GM19239 (cell line): ENCODE results near the gene FANCD2.
"Not testable (repeated sequence)": the region's sequence is repeated elsewhere in the genome, so short reads cannot be mapped to it uniquely, and the experiment has no call there.

ENCODE experiments used
- DNase-seq: peaks from one replicate; pipeline ENCODE4 v3.0.0; 2011; ENCODE audit warnings: low spot score; ENCODE audit not compliant: insufficient read length
- FAIRE-seq: peaks from 2 replicates; lab custom pipeline; 2011; peaks lifted over from hg19 to GRCh38; lab: Jason Lieb, UNC

The FANCD2 gene

GRCh38 chr3:10011631-10012030, 14.6 kb upstream of the FANCD2 start:
- DNase-seq: no peak
- FAIRE-seq: no peak

- no peak for DNase-seq
- no peak for FAIRE-seq
These were observed 14.1 kb upstream of the FANCD2 start for GRCh38 chr3:10012106-10012505.

DNA sequence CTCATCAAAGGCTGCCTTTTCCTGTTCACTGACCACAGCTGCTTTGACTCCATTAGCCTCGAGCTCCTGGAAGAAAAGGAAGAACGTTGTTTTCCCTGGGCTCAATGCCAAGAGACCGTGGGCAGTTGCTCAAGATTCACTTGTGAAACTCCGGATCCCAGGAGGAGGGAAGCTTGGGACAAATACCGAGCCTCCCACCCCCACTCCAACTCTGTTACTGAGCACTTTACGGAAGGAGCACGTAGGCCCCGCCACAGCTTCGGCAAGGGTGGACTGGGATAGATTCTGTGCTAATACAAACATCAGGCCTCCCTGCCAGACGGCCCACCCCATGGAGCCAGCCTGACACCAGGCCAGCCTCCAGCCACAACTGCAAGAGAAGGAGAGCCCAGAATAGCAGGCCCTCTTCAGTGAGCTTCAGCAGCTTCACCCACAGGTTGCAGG, 10.8 kb upstream of the FANCD2 start:
- FAIRE-seq (no peak), DNase-seq (no peak)

DNA sequence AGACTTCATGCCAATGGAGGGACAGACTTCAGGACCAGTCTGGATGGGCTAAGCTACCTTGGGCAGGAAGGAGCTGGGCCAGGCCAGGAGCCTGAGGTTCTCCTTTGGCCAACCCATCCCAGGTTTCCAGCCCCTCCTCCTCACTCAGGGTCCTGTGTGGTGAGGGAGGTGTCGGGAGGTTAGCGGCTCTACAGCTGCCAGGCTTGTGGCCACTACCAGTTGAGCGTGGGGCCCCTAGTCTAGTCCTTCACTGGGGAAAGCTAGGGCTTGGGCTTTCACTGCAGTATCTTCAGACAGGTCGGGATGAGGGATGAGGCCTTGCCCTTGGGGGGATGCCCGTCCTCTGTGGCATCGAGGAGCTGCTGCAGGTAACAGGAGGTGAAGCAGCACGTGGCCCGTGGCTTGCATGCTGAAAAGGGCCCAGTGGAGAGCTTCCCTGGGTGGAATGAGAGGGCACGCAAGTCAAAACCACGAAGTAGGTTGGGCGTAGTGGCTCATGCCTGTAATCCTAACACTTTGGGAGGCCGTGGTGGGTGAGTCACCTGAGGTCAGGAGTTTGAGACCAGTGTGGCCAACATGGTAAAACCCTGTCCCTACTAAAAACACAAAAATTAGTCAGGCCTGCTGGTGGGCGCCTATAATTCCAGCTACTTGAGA, 8.5 kb upstream of the FANCD2 start:
- FAIRE-seq (no peak), DNase-seq (no peak)

- peak; percentile 35 for FAIRE-seq
- DNase-seq: not testable (repeated sequence)
These were observed 7.4 kb upstream of the FANCD2 start for GRCh38 chr3:10018806-10019205.

- FAIRE-seq: no peak
- no peak for DNase-seq
These were observed 6.9 kb upstream of the FANCD2 start for GRCh38 chr3:10019326-10019725.

DNA sequence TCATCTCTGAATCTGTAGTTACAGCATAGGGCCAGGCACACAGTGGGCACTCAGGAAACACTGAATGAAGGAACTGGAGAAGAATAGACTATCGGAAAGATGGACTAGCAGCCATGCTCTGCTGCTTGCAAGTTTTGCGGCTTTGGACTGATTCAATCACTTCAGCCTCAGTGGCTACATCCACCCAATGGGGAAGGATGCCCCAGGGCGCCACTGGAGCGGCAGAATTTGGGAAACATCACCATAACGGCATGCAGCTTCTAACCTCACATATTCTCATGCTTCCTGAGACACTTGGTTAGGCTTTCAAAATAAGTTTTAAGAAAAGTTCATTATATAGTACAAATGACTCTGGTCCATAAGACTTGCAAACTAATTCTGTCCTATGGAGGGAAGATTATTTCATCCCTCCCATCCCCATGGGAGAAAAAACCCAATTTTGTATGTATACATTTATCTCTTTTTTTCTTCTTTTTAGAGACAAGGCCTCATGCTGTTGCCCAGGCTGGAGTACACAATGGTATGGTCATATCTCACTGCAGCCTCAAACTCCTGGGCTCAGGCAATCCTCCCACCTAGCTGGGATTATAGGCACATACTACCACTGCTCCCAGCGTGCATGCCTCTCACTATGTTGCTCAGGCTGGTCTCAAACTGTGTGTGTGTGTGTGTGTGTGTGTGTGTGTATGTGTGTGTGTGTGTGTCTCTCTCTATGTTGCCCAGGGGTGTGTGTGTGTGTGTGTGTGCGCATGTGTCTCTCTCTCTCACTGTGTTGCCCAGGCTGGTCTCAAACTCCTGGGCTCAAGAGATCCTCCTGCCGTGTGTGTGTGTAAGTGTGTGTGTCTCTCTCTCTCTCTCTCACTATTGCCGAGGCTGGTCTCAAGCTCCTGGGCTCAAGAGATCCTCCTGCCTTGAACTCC, 4.1 kb upstream of the FANCD2 start:
- DNase-seq: no peak
- FAIRE-seq: no peak

- DNase-seq (no peak), FAIRE-seq (no peak)
These were observed 2.5 kb upstream of the FANCD2 start for GRCh38 chr3:10023587-10024310.

DNA sequence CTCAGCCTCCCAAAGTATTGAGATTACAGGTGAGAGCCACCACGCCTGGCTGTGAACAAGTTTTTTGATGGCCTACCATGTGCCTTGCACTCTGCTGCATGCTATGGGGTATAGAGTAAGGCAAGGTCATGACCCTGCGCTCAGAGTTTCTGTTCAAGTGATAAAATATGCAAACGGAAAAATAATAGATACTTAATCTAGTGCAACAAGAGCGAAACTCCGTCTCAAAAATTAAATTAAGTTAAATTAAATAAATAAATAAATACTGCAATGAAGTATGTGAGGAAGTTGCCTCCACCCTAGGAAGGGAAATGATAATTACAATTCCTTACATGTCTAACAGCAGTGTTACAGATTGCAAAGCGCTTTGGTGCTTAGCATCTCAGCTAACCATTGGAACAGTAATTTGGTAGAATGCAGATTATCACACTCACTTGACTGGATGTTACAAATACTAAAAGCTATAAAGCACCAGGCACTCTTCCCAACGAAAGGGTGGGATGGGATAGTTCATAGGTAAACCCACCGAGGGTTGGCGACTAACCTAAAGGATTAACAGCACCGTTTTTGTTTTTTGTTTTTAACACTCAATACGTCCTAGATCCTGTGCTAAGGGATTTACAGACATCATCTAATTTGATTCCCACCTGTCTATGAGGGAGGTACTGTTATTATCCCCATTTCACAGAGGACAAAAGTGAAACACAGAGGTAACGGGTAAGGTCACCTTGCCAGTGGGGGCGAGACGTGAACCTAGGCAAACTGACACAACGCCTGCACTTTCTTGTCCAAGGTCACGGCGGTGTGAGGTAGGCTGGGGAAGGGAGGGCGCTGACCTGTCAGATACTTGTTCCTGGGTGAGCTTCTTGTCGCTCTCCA, 793 bp upstream of the FANCD2 start:
- FAIRE-seq: no peak
- DNase-seq: no peak

GRCh38 chr3:10041034-10041433, 14.8 kb downstream of the FANCD2 start:
- FAIRE-seq: no peak
- DNase-seq: no peak

- no peak for DNase-seq
These were observed 21.6 kb downstream of the FANCD2 start for GRCh38 chr3:10047876-10048275.

GRCh38 chr3:10053054-10053453, 26.8 kb downstream of the FANCD2 start:
- not testable (repeated sequence) for DNase-seq, FAIRE-seq

More at GRCh38 chr3:10047876-10048275, 21.6 kb downstream of the FANCD2 start:
- no peak for FAIRE-seq

GRCh38 chr3:10055097-10055496, 28.9 kb downstream of the FANCD2 start:
- FAIRE-seq: no peak
- no peak for DNase-seq

- DNase-seq, FAIRE-seq: not testable (repeated sequence)
These were observed 43.8 kb downstream of the FANCD2 start for GRCh38 chr3:10070077-10070476.

DNA sequence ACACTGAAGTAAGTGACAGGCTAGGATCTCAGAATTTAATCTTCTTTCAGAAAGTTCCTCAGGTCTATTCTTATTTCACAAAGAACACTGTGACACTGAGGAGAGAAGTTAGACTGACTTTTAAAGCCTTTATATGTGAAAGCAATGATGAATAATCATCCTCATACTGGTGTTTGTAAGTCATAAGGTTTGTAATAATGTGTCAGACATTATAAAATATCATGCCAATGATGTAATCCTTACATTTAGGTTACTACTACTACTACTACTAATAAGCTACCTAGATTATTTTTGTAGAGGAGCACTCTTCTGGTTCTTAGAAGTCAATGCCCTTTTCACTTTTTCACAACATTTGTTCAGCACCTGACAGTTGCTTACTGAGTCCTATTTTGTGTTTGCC, 48.4 kb downstream of the FANCD2 start:
- no peak for FAIRE-seq
- DNase-seq: no peak

GRCh38 chr3:10081871-10082270, 55.6 kb downstream of the FANCD2 start:
- DNase-seq: no peak
- FAIRE-seq: no peak

GRCh38 chr3:10085738-10086137, 59.5 kb downstream of the FANCD2 start:
- DNase-seq (no peak), FAIRE-seq (no peak)

DNA sequence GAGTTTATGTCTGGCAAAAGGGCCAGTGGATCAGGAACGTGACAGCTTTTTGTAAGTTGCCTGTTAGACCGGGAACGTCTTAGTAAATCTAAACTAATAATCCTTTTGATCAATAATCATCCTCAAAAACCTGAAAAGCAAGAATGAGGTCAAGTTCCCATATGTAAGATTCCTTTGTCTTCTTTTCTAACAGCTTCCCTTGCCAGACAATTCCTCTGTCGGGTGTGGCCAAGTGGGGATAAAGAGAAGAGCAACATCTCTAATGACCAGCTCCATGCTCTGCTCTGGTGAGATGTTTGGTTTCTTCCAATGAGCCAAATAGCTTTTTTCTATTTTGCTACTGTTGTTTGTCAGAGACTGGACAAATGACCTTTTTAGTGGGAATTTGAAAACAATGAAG, 62.0 kb downstream of the FANCD2 start:
- no peak for FAIRE-seq

GRCh38 chr3:10090179-10090578, 63.9 kb downstream of the FANCD2 start:
- DNase-seq: no peak

More for the DNA sequence above, 62.0 kb downstream of the FANCD2 start:
- no peak for DNase-seq

DNA sequence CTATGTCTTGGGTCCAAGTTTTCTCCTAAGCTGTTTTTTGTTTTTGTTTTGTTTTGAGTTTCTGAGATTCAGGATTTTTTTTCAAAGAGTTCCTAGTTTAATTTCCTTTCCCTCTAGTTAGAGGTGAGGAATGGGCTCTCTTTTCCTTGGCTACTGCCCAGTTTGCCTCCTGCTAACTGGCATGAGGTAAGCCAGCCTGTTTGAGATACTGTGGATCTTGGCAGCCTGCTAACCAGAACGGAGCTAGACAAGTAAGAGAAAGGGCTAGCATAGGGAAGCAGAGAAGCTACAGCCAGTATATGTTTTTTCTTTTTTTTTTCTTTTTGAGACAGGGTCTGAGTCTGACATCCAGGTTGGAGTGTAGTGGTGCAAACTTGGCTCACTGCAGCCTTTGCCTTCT, 64.5 kb downstream of the FANCD2 start:
- DNase-seq, FAIRE-seq: not testable (repeated sequence)

More at GRCh38 chr3:10090179-10090578, 63.9 kb downstream of the FANCD2 start:
- FAIRE-seq: no peak
